ENCODE measurements around the gene PMM2. TPM values are rescaled to one million over a fixed set of nuclear protein-coding genes. Genes with fewer than 3 reads are reported as not detected.
"Not testable (repeated sequence)": the region's sequence is repeated elsewhere in the genome, so short reads cannot be mapped to it uniquely, and the experiment has no call there.

Gene PMM2
- total RNA-seq, 1 experiment from 2014 or later, result 58.4 TPM

DNA sequence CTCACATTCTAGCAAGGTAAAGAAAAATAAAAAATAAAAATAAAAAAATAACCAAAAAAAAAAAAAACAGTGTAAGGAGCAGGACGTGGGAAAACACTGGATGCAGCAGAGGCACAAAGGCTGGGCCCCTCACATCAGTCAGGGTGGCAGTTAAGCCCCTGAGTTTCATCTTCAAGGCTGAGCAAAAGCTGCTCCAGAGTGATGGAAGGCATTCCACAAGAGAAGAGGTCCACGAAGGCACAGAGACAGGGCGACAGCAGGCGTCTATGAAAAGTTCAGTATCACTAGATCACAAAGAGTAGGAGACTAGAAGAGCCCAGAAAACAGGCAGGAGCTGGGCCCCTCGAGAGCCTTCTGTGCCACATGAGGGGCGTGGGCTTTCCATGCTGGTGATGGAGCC is 12.2 kb upstream of the PMM2 start:
- in situ Hi-C loops (cut with HindIII; ENCODE audit: low pct_unique_long_range_greater_than_20kb, low sequenced_read_pairs), result no loop called here

DNA sequence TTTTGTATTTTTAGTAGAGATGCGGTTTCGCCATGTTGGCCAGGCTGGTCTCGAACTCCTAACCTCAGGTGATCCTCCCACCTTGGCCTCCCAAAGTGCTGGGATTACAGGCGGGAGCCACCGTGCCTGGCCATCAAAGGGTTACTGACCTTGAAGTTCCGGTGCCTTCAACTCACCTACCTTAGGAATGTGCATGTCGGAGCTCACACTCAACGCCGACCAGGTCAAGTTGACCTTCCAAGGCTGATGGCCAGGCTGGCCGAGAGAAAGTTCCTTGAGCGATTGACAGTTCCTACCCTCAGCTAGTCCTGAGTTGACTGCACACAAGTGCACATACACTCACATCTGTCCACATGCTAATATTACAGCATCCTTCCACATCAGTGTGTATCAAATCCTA is 11.3 kb upstream of the PMM2 start:
- H3K27me3 ChIP-seq (ENCODE audit: control insufficient read depth, insufficient read depth, low read length); H3K9me3 ChIP-seq (ENCODE audit: control insufficient read depth, insufficient read depth, low read depth, low read length); intact Hi-C loops (cut with micrococcal nuclease; ENCODE audit: unreplicated experiment); in situ Hi-C loops (cut with HindIII; ENCODE audit: low pct_unique_long_range_greater_than_20kb, low sequenced_read_pairs); DNase-seq (ENCODE audit: low read depth, low spot score); H3K36me3 ChIP-seq (ENCODE audit: control insufficient read depth, insufficient read depth, low read length); H3K4me3 ChIP-seq (ENCODE audit: low read depth in 2 of 2, low read length in 2 of 2); POLR2A ChIA-PET; H3K4me1 ChIP-seq (ENCODE audit: control insufficient read depth, insufficient read depth, low read length); H3K27ac ChIP-seq (ENCODE audit: low read length); BruUV-seq (replicated peaks); ATAC-seq: not testable (repeated sequence)
- CTCF ChIA-PET, result interaction anchor here (0.5 kb wide), 1 partner anchor 191 kb away, joined by 3 read pairs; no protein-coding TSS in a partner anchor

More for the DNA sequence above, 12.2 kb upstream of the PMM2 start:
- no peak for DNase-seq (ENCODE audit: low read depth, low spot score)
- no peaks in the 10 kb centered on the region for H3K4me1 ChIP-seq (ENCODE audit: control insufficient read depth, insufficient read depth, low read length)
- no peaks in the 10 kb centered on the region for H3K36me3 ChIP-seq (ENCODE audit: control insufficient read depth, insufficient read depth, low read length)
- no TSS peak for BruUV-seq (replicated peaks)
- ChIA-PET POLR2A (interaction anchor here (0.6 kb wide), 2 partner anchors 89 to 1085 kb away, joined by 5 to 6 read pairs; no protein-coding TSS in a partner anchor), CTCF (interaction anchor here (0.6 to 1.1 kb wide), 2 partner anchors 11 to 18 kb away, joined by 3 read pairs; no protein-coding TSS in a partner anchor)
- H3K4me3 ChIP-seq (ENCODE audit: low read depth in 2 of 2, low read length in 2 of 2), result no peak overlapping the region
- H3K27ac ChIP-seq (ENCODE audit: low read length), result no peak overlapping the region
- no peak for ATAC-seq
- no peaks in the 10 kb centered on the region for H3K27me3 ChIP-seq (ENCODE audit: control insufficient read depth, insufficient read depth, low read length)
- TF ChIP-seq, protein P1, sequence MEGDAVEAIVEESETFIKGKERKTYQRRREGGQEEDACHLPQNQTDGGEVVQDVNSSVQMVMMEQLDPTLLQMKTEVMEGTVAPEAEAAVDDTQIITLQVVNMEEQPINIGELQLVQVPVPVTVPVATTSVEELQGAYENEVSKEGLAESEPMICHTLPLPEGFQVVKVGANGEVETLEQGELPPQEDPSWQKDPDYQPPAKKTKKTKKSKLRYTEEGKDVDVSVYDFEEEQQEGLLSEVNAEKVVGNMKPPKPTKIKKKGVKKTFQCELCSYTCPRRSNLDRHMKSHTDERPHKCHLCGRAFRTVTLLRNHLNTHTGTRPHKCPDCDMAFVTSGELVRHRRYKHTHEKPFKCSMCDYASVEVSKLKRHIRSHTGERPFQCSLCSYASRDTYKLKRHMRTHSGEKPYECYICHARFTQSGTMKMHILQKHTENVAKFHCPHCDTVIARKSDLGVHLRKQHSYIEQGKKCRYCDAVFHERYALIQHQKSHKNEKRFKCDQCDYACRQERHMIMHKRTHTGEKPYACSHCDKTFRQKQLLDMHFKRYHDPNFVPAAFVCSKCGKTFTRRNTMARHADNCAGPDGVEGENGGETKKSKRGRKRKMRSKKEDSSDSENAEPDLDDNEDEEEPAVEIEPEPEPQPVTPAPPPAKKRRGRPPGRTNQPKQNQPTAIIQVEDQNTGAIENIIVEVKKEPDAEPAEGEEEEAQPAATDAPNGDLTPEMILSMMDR (IDR thresholded peaks at IDR 0.05), result no peak
- no peak for TF ChIP-seq TCF7L2 (IDR thresholded peaks at IDR 0.05; ENCODE audit: low read depth, low read length)
- TF ChIP-seq, protein P2, sequence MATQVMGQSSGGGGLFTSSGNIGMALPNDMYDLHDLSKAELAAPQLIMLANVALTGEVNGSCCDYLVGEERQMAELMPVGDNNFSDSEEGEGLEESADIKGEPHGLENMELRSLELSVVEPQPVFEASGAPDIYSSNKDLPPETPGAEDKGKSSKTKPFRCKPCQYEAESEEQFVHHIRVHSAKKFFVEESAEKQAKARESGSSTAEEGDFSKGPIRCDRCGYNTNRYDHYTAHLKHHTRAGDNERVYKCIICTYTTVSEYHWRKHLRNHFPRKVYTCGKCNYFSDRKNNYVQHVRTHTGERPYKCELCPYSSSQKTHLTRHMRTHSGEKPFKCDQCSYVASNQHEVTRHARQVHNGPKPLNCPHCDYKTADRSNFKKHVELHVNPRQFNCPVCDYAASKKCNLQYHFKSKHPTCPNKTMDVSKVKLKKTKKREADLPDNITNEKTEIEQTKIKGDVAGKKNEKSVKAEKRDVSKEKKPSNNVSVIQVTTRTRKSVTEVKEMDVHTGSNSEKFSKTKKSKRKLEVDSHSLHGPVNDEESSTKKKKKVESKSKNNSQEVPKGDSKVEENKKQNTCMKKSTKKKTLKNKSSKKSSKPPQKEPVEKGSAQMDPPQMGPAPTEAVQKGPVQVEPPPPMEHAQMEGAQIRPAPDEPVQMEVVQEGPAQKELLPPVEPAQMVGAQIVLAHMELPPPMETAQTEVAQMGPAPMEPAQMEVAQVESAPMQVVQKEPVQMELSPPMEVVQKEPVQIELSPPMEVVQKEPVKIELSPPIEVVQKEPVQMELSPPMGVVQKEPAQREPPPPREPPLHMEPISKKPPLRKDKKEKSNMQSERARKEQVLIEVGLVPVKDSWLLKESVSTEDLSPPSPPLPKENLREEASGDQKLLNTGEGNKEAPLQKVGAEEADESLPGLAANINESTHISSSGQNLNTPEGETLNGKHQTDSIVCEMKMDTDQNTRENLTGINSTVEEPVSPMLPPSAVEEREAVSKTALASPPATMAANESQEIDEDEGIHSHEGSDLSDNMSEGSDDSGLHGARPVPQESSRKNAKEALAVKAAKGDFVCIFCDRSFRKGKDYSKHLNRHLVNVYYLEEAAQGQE (IDR thresholded peaks at IDR 0.05; ENCODE audit: insufficient read depth in 1 of 2, low read depth in 2 of 2, low read length in 1 of 2), result no peak
- no peaks in the 10 kb centered on the region for H3K9me3 ChIP-seq (ENCODE audit: control insufficient read depth, insufficient read depth, low read depth, low read length)
- intact Hi-C loops (cut with micrococcal nuclease; ENCODE audit: unreplicated experiment), result no loop called here

DNA sequence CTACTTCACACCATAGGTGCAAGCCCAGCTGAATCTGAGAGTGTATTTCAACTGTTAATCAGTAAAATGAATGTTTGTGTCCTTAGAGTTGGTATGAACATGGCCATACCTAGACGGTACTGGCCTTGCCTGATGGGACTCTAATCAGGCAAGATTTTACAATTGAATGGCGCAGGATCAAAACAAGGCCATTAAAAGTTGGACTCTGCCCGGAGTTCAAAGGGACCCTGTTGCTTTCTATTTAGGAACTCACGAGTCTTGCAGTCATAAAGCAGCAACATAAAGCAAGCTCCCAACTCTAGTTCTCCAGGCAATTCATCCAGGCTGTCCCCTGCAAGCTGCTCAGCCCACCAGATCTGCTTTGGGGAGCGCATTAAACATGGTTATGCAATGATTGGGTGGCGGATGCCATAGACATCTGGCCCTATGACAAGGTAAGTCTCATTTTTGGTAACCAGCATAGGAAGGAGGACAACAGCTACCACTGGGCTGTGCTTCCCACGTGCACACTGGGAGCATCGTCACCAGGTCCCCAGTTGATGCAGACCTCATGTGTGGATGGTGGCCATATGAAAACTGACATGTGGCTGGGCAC is 9.0 kb upstream of the PMM2 start:
- ATAC-seq, result no peak
- H3K27ac ChIP-seq (ENCODE audit: low read length), result no peak overlapping the region
- TF ChIP-seq, protein P1 (IDR thresholded peaks at IDR 0.05), result no peak
- TF ChIP-seq SIN3A (IDR thresholded peaks at IDR 0.05; ENCODE audit: borderline replicate concordance, insufficient read depth, low read depth, low read length) (no peak), TCF7L2 (IDR thresholded peaks at IDR 0.05; ENCODE audit: low read depth, low read length) (no peak), POLR2AphosphoS5 (IDR thresholded peaks at IDR 0.05; ENCODE audit: low read depth, low read length) (no peak)
- TF ChIP-seq, protein P2 (IDR thresholded peaks at IDR 0.05; ENCODE audit: insufficient read depth in 1 of 2, low read depth in 2 of 2, low read length in 1 of 2), result no peak
- CTCF ChIA-PET, result no interaction called here
- H3K9me3 ChIP-seq (ENCODE audit: control insufficient read depth, insufficient read depth, low read depth, low read length), result no peaks in the 10 kb centered on the region
- no peaks in the 10 kb centered on the region for H3K4me1 ChIP-seq (ENCODE audit: control insufficient read depth, insufficient read depth, low read length)
- no peak for DNase-seq (ENCODE audit: low read depth, low spot score)
- no peaks in the 10 kb centered on the region for H3K36me3 ChIP-seq (ENCODE audit: control insufficient read depth, insufficient read depth, low read length)
- H3K4me3 ChIP-seq (ENCODE audit: low read depth in 2 of 2, low read length in 2 of 2), result no peak overlapping the region
- POLR2A ChIA-PET, result no interaction called here
- no peaks in the 10 kb centered on the region for H3K27me3 ChIP-seq (ENCODE audit: control insufficient read depth, insufficient read depth, low read length)
- BruUV-seq (replicated peaks), result no TSS peak
- intact Hi-C loops (cut with micrococcal nuclease; ENCODE audit: unreplicated experiment) (no loop called here), in situ Hi-C loops (cut with HindIII; ENCODE audit: low pct_unique_long_range_greater_than_20kb, low sequenced_read_pairs) (no loop called here)
